SJCRH30 (cell line): ENCODE measurements around the gene LSM4. TPM values are rescaled to one million over a fixed set of nuclear protein-coding genes. Genes with fewer than 3 reads are reported as not detected.

Experiments used
- DNase-seq, 2 experiments: peaks; one replicate each; pipeline ENCODE4 v3.0.0-alpha.2; 2015 to 2020
- H3K27ac ChIP-seq: fragments of 250-450 bp; sonication (Bioruptor Pico); 2 replicates; pipeline ENCODE4 v1.5.1; 2020; ENCODE audit warnings: mild to moderate bottlenecking, moderate library complexity
- H3K27me3 ChIP-seq: fragments of 250-450 bp; sonication (Bioruptor Pico); 2 replicates; pipeline ENCODE4 v1.5.1; 2020; ENCODE audit warnings: mild to moderate bottlenecking, moderate library complexity
- H3K36me3 ChIP-seq: fragments of 250-450 bp; sonication (Bioruptor Pico); 2 replicates; pipeline ENCODE4 v1.5.1; 2020; ENCODE audit warnings: mild to moderate bottlenecking, moderate library complexity
- H3K4me1 ChIP-seq: fragments of 250-450 bp; sonication (Bioruptor Pico); 2 replicates; pipeline ENCODE4 v1.5.1; 2020; ENCODE audit warnings: mild to moderate bottlenecking, moderate library complexity
- H3K4me3 ChIP-seq: fragments of 250-450 bp; sonication (Bioruptor Pico); 2 replicates; pipeline ENCODE4 v1.5.1; 2020; ENCODE audit warnings: mild to moderate bottlenecking, moderate library complexity
- H3K9me3 ChIP-seq: fragments of 250-450 bp; sonication (Bioruptor Pico); replicated peaks from 2 replicates; pipeline ENCODE4 v1.5.1; 2020; ENCODE audit warnings: mild to moderate bottlenecking, moderate library complexity
- total RNA-seq: library from RNA; depleted of rRNA; stranded (reverse); fragments of >200 nt; shearing (Covaris generic); gene quantifications from 2 replicates; pipeline ENCODE4 v1.2.3, GENCODE V29; 2014

LSM4 gene
- total RNA-seq, 1 experiment from 2014 or later = 378 TPM

DNA sequence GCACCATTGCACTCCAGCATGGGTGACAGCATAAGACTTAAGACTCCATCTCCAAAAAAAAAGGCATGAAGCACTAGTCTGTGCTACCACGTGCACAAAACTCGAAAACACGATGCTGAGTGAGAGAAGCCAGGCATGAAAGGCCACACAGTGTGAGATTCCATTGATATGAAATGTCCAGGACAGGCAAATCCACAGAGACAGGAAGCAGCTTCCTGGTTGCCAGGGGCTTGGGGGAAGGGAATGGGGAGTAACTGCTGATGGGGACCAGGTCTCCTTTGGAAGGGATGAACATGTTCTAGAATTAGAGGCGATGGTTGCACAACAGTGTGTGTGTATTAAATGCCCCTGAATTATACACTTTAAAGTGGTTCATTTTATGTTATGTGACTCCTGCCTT is 25.6 kb downstream of the LSM4 start:
- Histone ChIP-seq H3K36me3 (no peaks in the 10 kb centered on the region), H3K27me3 (no peaks in the 10 kb centered on the region), H3K4me1 (peaks cover 9% of the 10 kb centered on the region; the same call in 1 of the 2 replicates), H3K4me3 (no peak overlapping the region), H3K9me3 (no peaks in the 10 kb centered on the region), H3K27ac (no peak overlapping the region)
- DNase-seq = no peak

DNA sequence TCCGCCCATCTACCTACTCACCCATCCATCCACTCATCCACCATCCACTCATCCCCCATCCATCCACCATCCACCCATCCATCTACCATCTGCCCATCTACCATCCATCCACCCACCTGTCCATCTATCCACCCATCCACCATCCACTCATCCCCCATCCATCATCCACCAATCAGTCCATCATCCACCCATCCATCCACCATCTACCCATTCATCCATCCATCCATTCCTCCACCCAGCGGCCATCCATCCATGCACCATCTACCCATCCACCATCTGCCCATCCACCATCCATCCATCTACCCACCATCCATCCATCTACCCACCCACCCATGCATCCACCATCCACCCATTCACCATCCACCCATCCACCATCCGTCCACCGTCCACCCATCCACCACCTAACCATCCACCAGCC is 27.8 kb downstream of the LSM4 start:
- Histone ChIP-seq H3K36me3 (no peaks in the 10 kb centered on the region), H3K4me3 (no peak overlapping the region), H3K4me1 (peaks cover 18% of the 10 kb centered on the region), H3K27me3 (no peaks in the 10 kb centered on the region), H3K9me3 (no peaks in the 10 kb centered on the region), H3K27ac (no peak overlapping the region)
- no peak for DNase-seq

DNA sequence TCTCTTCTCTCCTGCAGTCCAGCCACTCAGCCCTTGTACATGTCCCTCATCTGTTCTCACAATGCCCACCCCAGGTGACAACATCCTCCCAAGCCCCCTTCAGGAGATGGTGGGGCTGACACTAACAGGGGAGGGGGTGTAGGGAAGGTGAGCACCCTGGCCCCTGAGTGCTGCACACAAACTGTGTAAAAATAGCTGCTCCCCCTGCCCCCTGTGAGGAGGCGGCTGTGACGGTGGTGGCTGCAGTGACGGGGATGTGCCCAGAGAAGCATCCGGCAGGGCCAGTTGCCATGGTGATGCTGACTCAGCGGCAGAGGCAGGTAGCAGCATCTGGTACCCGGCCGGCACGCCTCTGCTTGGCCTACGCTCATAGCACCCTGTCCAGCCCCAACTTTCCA is 28.4 kb downstream of the LSM4 start:
- Histone ChIP-seq H3K9me3 (no peaks in the 10 kb centered on the region), H3K27ac (no peak overlapping the region), H3K36me3 (no peaks in the 10 kb centered on the region), H3K27me3 (no peaks in the 10 kb centered on the region), H3K4me3 (no peak overlapping the region), H3K4me1 (peaks cover 18% of the 10 kb centered on the region)
- peak in 1 of 2 experiments; percentile 44 for DNase-seq

DNA sequence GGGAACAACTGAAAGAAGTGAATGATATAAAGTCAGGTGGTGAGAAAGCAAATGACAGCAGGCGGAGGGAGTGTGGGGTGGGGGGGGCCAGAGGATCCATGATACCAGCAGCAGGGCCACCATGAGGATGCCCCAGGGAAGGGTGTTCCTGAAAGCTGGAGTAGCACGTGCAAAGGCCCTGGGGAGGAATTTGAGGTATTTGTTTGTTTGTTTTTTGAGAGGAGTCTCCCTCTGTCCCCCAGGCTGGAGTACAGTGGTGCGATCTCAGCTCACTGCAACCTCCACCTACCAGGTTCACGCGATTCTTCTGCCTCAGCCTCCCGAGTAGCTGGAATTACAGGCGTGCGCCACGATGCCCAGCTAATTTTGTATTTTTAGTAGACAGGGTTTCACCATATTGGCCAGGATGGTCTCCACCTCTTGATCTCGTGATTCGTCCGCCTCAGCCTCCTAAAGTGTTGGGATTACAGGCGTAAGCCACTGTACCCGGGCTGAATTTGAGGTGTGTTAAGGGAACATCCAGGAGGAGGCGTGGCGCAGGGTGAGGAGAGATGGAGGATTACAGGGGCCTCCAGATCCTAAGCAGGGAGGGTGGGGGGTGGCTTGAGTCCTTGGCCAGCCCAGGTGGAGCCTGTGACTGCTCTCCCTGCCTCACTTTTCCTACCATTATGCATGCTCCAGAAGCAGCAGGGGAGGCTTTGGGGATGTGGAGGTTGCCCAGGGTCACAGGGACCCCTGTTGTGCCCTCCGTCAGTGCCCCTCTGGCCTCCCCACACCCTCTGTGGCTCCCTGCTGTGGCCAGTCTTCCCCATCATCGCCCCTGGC is 29.0 kb downstream of the LSM4 start:
- peaks cover 18% of the 10 kb centered on the region for H3K4me1 ChIP-seq
- H3K27me3 ChIP-seq = no peaks in the 10 kb centered on the region
- peak in 1 of 2 experiments; percentile 27 for DNase-seq
- no peak overlapping the region for H3K4me3 ChIP-seq
- no peak overlapping the region for H3K27ac ChIP-seq
- no peaks in the 10 kb centered on the region for H3K9me3 ChIP-seq
- H3K36me3 ChIP-seq = no peaks in the 10 kb centered on the region

- Histone ChIP-seq H3K36me3 (no peaks in the 10 kb centered on the region), H3K4me3 (peak overlapping the region; percentile 61), H3K9me3 (no peaks in the 10 kb centered on the region), H3K27ac (no peak overlapping the region), H3K4me1 (peaks cover 22% of the 10 kb centered on the region), H3K27me3 (no peaks in the 10 kb centered on the region)
- DNase-seq = peak; percentile 84 to 90
These were observed 29.9 kb downstream of the LSM4 start for GRCh38 chr19:18292810-18293641.

- no peak for DNase-seq
- Histone ChIP-seq H3K27me3 (no peaks in the 10 kb centered on the region), H3K4me1 (peaks cover 28% of the 10 kb centered on the region), H3K36me3 (no peaks in the 10 kb centered on the region), H3K9me3 (no peaks in the 10 kb centered on the region), H3K27ac (peak overlapping the region; percentile 69; the same call in 1 of the 2 replicates), H3K4me3 (peak overlapping the region; percentile 61)
These were observed 30.4 kb downstream of the LSM4 start for GRCh38 chr19:18292462-18292809.

DNA sequence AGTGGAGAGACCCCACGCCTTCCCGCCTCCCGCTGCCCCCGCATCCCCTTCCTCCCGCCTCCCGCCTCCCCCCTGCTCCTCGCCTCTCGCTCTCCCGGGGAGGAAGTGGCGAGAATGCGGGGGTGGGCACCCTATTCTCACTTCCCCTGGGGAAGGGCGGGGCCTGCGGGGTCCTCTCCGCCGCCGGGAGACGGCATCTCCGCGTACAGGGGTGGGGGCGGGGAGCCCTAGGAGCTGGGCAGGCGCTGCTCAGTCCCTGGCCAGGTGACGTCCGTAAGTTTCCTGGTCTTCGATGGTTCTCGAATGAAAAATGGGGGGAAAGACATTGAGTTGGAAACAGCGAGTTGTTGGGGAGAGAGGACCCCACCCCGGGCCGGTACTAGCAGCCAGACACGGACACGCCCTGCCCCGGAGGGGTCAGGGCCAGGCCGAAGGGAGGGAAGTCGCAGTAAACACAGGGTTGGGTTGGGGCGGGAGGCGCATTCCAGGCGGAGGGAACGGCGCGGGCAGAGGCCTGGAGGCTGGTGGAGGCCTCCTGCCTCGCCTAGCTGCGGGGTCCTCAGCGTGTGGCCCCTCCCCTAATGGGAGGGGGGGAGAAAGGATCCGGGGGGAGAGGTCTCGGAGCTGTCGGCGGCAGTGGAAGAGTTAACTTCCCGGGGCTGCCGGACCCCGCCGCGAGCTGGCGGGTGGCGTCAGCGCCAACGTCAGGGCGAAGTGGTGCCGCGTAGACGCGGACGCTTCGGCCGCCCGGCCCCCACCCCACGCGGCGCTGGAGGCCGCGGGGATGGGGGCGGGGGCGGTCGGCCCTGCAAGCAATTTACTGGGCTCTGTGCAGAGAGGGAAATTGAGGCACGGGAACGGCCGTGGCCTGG is 31.1 kb downstream of the LSM4 start:
- DNase-seq = peak; percentile 85 to 89
- Histone ChIP-seq H3K9me3 (no peaks in the 10 kb centered on the region), H3K4me3 (peak overlapping the region; percentile 61), H3K27me3 (no peaks in the 10 kb centered on the region), H3K4me1 (peaks cover 34% of the 10 kb centered on the region), H3K27ac (peak overlapping the region; percentile 69), H3K36me3 (no peaks in the 10 kb centered on the region)

DNA sequence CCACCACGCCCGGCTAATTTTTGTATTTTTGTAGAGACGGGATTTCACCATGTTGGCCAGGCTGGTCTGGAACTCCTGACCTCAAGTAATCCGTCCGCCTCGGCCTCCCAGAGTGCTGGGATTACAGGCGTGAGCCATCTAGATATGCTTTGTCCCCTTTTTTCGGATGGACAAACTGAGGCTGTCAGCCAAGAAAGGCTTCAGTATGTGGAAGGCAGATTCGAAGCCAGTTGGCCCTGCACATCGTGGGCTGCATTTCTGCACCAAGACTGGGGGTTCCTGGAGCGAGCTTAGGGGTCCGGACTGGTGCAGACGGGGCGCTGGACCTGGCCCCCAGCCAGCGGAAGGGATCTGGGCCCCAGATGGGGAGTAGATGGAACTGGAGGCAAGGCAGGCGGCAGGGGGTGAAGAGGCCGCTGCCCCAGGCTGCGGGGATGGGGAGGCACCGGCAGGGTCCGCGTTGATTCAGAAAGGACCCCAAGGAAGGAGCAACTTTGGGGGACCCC is 31.8 kb downstream of the LSM4 start:
- Histone ChIP-seq H3K36me3 (no peaks in the 10 kb centered on the region), H3K4me1 (peaks cover 41% of the 10 kb centered on the region), H3K27me3 (no peaks in the 10 kb centered on the region), H3K9me3 (no peaks in the 10 kb centered on the region), H3K27ac (peak overlapping the region; percentile 69; the same call in 1 of the 2 replicates), H3K4me3 (peak overlapping the region; percentile 61)
- DNase-seq = peak in 1 of 2 experiments; percentile 27

- H3K36me3 ChIP-seq = no peaks in the 10 kb centered on the region
- no peaks in the 10 kb centered on the region for H3K9me3 ChIP-seq
- no peaks in the 10 kb centered on the region for H3K27me3 ChIP-seq
- peaks cover 44% of the 10 kb centered on the region for H3K4me1 ChIP-seq
- no peak overlapping the region for H3K4me3 ChIP-seq
- DNase-seq = peak; percentile 55 to 60
- no peak overlapping the region for H3K27ac ChIP-seq
These were observed 32.4 kb downstream of the LSM4 start for GRCh38 chr19:18290302-18291018.

DNA sequence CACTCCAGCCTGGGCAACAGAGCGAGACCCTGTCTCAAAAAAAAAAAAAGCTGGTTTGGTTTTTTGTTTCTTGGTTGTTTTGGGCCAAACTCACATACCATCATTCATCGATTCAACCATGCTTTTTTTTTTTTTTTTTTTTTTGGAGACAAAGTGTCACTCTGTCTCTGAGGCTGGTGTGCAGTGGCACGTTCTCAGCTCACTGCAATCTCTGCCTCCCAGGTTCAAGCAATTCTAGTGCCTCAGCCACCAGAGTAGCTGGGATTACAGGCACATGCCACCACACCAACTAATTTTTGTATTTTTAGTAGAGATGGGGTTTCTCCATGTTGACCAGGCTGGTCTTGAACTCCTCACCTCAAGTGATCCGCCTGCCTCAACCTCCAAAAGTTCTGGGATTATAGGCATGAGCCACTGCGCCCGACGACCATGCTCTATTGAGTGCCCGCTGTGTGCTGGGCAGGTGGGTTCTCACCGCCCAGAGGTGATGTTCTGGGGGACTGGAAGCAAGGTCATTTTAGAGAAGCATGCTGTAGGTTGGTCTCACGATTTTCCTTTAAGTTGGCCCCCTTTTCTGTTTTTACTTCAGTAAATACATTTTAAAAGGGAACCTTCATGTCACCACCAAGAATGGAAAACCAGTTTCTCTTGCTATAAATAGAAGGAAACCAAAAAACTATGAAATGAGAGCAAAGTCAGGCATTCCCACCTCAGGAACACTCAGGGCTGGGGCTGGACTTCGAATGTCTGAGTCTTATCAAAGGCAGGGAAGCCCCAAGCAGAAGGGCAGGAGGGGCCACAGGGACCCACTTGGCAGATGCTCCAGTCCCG is 33.2 kb downstream of the LSM4 start:
- Histone ChIP-seq H3K36me3 (no peaks in the 10 kb centered on the region), H3K9me3 (no peaks in the 10 kb centered on the region), H3K4me3 (no peak overlapping the region), H3K27me3 (no peaks in the 10 kb centered on the region), H3K27ac (no peak overlapping the region), H3K4me1 (peaks cover 44% of the 10 kb centered on the region)
- DNase-seq = no peak

- no peaks in the 10 kb centered on the region for H3K27me3 ChIP-seq
- H3K4me1 ChIP-seq = peaks cover 42% of the 10 kb centered on the region
- DNase-seq = peak; percentile 82 to 83
- no peaks in the 10 kb centered on the region for H3K36me3 ChIP-seq
- no peaks in the 10 kb centered on the region for H3K9me3 ChIP-seq
- H3K27ac ChIP-seq = peak overlapping the region; percentile 45
- peak overlapping the region; percentile 20 for H3K4me3 ChIP-seq
These were observed 34.8 kb downstream of the LSM4 start for GRCh38 chr19:18287836-18288772.

GRCh38 chr19:18286973-18287635 is 35.8 kb downstream of the LSM4 start:
- DNase-seq = peak; percentile 34 to 43

More at GRCh38 chr19:18286973-18287635, 35.8 kb downstream of the LSM4 start:
- Histone ChIP-seq H3K27me3 (no peaks in the 10 kb centered on the region), H3K9me3 (no peaks in the 10 kb centered on the region), H3K36me3 (no peaks in the 10 kb centered on the region), H3K4me3 (no peak overlapping the region), H3K4me1 (peaks cover 40% of the 10 kb centered on the region), H3K27ac (peak overlapping the region; percentile 45)
